GM18951 (cell line): Measurements from ENCODE around the gene PPP2R2C.

Source experiments
- POLR2A ChIP-seq: IDR thresholded peaks from 4 replicates; pipeline ENCODE4 v1.6.1; 2011; ENCODE audit warnings: mild to moderate bottlenecking; ENCODE audit not compliant: insufficient read length, insufficient read depth; ENCODE audit errors: extremely low read depth
- in situ Hi-C: fragments of 300-500 bp; cut with MboI; formaldehyde crosslinking; loops from one replicate; pipeline ENCODE4 v1.12.0; 2022; ENCODE audit warnings: low sequenced_read_pairs, mixed read lengths, inconsistent platforms; ENCODE audit not compliant: unreplicated experiment

The PPP2R2C gene

GRCh38 chr4:6350646-6351045 is 121.8 kb downstream of the PPP2R2C start:
- no peak for TF ChIP-seq POLR2A
- in situ Hi-C loops: no loop called here

GRCh38 chr4:6349896-6350603 is 122.4 kb downstream of the PPP2R2C start:
- TF ChIP-seq POLR2A: no peak
- in situ Hi-C loops: no loop called here

GRCh38 chr4:6348408-6348807 is 124.0 kb downstream of the PPP2R2C start:
- in situ Hi-C loops: no loop called here
- no peak for TF ChIP-seq POLR2A

GRCh38 chr4:6347511-6348045 is 124.8 kb downstream of the PPP2R2C start:
- in situ Hi-C loops: no loop called here

GRCh38 chr4:6346373-6347110 is 125.9 kb downstream of the PPP2R2C start:
- no peak for TF ChIP-seq POLR2A
- in situ Hi-C loops: no loop called here

More at GRCh38 chr4:6347511-6348045, 124.8 kb downstream of the PPP2R2C start:
- TF ChIP-seq POLR2A: no peak

GRCh38 chr4:6345866-6346265 is 126.5 kb downstream of the PPP2R2C start:
- TF ChIP-seq POLR2A: no peak
- in situ Hi-C loops: no loop called here

GRCh38 chr4:6345096-6345830 is 127.2 kb downstream of the PPP2R2C start:
- in situ Hi-C loops: no loop called here
- TF ChIP-seq POLR2A: no peak

- in situ Hi-C loops: no loop called here
- no peak for TF ChIP-seq POLR2A
Measured at GRCh38 chr4:6343939-6344408, 128.4 kb downstream of the PPP2R2C start.

GRCh38 chr4:6342530-6343293 is 129.7 kb downstream of the PPP2R2C start:
- in situ Hi-C loops: no loop called here
- no peak for TF ChIP-seq POLR2A

- no peak for TF ChIP-seq POLR2A
- in situ Hi-C loops: no loop called here
Measured at GRCh38 chr4:6341696-6342095, 130.7 kb downstream of the PPP2R2C start.

- in situ Hi-C loops: no loop called here
- no peak for TF ChIP-seq POLR2A
Measured at GRCh38 chr4:6340446-6341015, 131.9 kb downstream of the PPP2R2C start.

GRCh38 chr4:6339818-6340445 is 132.5 kb downstream of the PPP2R2C start:
- no peak for TF ChIP-seq POLR2A
- in situ Hi-C loops: no loop called here
